Loucy (cell line): ENCODE data around the gene ALDH1L2.

Experiments used
- H2AFZ ChIP-seq: fragments of 200-600 bp; sonication (generic); 2 replicates; pipeline ENCODE4 v1.6.0; 2016; ENCODE audit warnings: antibody characterized with exemption, mild to moderate bottlenecking, low read length, moderate library complexity
- H3F3A ChIP-seq: fragments of 200-600 bp; 2 replicates; pipeline ENCODE4 v1.6.0; 2016; ENCODE audit warnings: antibody characterized with exemption, low read depth, mild to moderate bottlenecking
- H3K27me3 ChIP-seq: fragments of 200-600 bp; sonication (generic); 2 replicates; pipeline ENCODE4 v1.6.1; 2014; ENCODE audit warnings: low read length, mild to moderate bottlenecking; ENCODE audit not compliant: insufficient read depth, poor library complexity, severe bottlenecking
- H3K36me3 ChIP-seq: fragments of 200-600 bp; sonication (generic); 2 replicates; pipeline ENCODE4 v1.6.1; 2016; ENCODE audit warnings: low read length; ENCODE audit not compliant: insufficient read depth
- H3K4me1 ChIP-seq: fragments of 200-600 bp; sonication (generic); 2 replicates; pipeline ENCODE4 v1.5.1; 2014; ENCODE audit warnings: low read length, mild to moderate bottlenecking; ENCODE audit not compliant: insufficient read depth, poor library complexity, severe bottlenecking
- H3K4me2 ChIP-seq: fragments of 200-600 bp; sonication (generic); 2 replicates; pipeline ENCODE4 v1.6.0; 2014; ENCODE audit warnings: antibody characterized with exemption, low read length, low read depth, mild to moderate bottlenecking; ENCODE audit not compliant: poor library complexity, severe bottlenecking
- H3K4me3 ChIP-seq: fragments of 200-600 bp; sonication (generic); 2 replicates; pipeline ENCODE4 v1.5.1; 2014; ENCODE audit warnings: low read length, mild to moderate bottlenecking, mixed read lengths; ENCODE audit not compliant: poor library complexity, severe bottlenecking
- H3K79me2 ChIP-seq: fragments of 200-600 bp; sonication (generic); 2 replicates; pipeline ENCODE4 v1.6.1; 2014; ENCODE audit warnings: low read length; ENCODE audit not compliant: insufficient read depth
- H3K9ac ChIP-seq: fragments of 200-600 bp; sonication (generic); 2 replicates; pipeline ENCODE4 v1.6.0; 2014; ENCODE audit warnings: mild to moderate bottlenecking, low read depth, low read length, moderate library complexity; ENCODE audit not compliant: poor library complexity, severe bottlenecking
- H3K9me2 ChIP-seq: fragments of 200-600 bp; sonication (generic); replicated peaks from 2 replicates; pipeline ENCODE4 v1.6.1; 2016; ENCODE audit warnings: low read depth, low read length, mixed read lengths
- H3K9me3 ChIP-seq: fragments of 200-600 bp; sonication (generic); 2 replicates; pipeline ENCODE4 v1.6.1; 2014; ENCODE audit warnings: mild to moderate bottlenecking, antibody characterized with exemption, low read length, low read depth; ENCODE audit not compliant: insufficient read depth
- H4K20me1 ChIP-seq: fragments of 200-600 bp; sonication (generic); 2 replicates; pipeline ENCODE4 v1.6.0; 2014; ENCODE audit warnings: antibody characterized with exemption, low read length, mild to moderate bottlenecking; ENCODE audit not compliant: insufficient read depth, poor library complexity, severe bottlenecking
- CTCF ChIP-seq: fragments of 200-600 bp; sonication (generic); conservative IDR thresholded peaks from 2 replicates; pipeline ENCODE4 v1.5.1; 2014; ENCODE audit warnings: mild to moderate bottlenecking, antibody characterized with exemption, low read length
- EZH2phosphoT487 ChIP-seq: fragments of 200-600 bp; IDR thresholded peaks from 2 replicates; pipeline ENCODE4 v1.6.1; 2018; ENCODE audit warnings: antibody characterized with exemption, mild to moderate bottlenecking, moderate library complexity, borderline replicate concordance

The ALDH1L2 gene

GRCh38 chr12:104997541-104997940 is 86.7 kb downstream of the ALDH1L2 start:
- Histone ChIP-seq H3K4me2 (no peak overlapping the region), H3K4me3 (no peak overlapping the region), H3K9me3 (no peaks in the 10 kb centered on the region), H3K9ac (no peak overlapping the region), H3K79me2 (no peaks in the 10 kb centered on the region), H3K9me2 (no peaks in the 10 kb centered on the region), H3K36me3 (peaks cover 33% of the 10 kb centered on the region), H3K27me3 (no peaks in the 10 kb centered on the region), H2AFZ (no peak overlapping the region), H4K20me1 (no peaks in the 10 kb centered on the region), H3F3A (no peaks in the 10 kb centered on the region), H3K4me1 (no peaks in the 10 kb centered on the region)
- no peak for TF ChIP-seq CTCF

DNA sequence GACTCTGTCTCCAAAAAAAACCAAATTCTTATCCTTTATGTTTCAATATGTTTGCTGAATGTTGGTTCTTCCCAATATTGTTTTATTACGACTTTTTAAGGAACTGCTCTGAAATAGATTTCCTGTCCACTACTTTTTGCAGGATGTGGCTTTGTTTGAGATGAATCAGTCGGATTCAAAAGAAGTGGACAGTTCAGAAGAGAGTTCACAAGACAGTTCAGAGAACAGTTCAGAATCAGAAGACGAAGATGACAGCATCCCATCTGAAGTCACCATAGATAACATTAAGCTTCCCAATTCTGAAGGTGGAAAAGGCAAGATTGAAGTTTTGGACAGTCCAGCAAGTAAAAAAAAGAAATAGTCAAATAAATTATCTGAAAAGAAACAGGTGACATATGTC is 89.9 kb downstream of the ALDH1L2 start:
- no peaks in the 10 kb centered on the region for H3F3A ChIP-seq
- TF ChIP-seq CTCF (no peak), EZH2phosphoT487 (no peak)
- no peak overlapping the region for H3K4me2 ChIP-seq
- no peaks in the 10 kb centered on the region for H3K9me2 ChIP-seq
- no peak overlapping the region for H3K4me3 ChIP-seq
- no peaks in the 10 kb centered on the region for H3K9me3 ChIP-seq
- H3K4me1 ChIP-seq: peaks cover 17% of the 10 kb centered on the region
- H2AFZ ChIP-seq: no peak overlapping the region
- H4K20me1 ChIP-seq: no peaks in the 10 kb centered on the region
- H3K79me2 ChIP-seq: peaks cover 13% of the 10 kb centered on the region; the same call in 1 of the 2 replicates
- H3K9ac ChIP-seq: no peak overlapping the region
- peaks cover 29% of the 10 kb centered on the region for H3K36me3 ChIP-seq
- no peaks in the 10 kb centered on the region for H3K27me3 ChIP-seq

- Histone ChIP-seq H3K9me2 (no peaks in the 10 kb centered on the region), H3K27me3 (no peaks in the 10 kb centered on the region), H4K20me1 (peaks cover 6% of the 10 kb centered on the region), H3K4me2 (no peak overlapping the region), H3K9me3 (no peaks in the 10 kb centered on the region), H3F3A (no peaks in the 10 kb centered on the region), H3K79me2 (peaks cover 33% of the 10 kb centered on the region), H3K4me1 (peaks cover 35% of the 10 kb centered on the region), H3K4me3 (no peak overlapping the region), H3K36me3 (peaks cover 28% of the 10 kb centered on the region), H3K9ac (no peak overlapping the region), H2AFZ (no peak overlapping the region)
- TF ChIP-seq EZH2phosphoT487 (no peak), CTCF (no peak)
Measured at GRCh38 chr12:104991565-104992128, 92.6 kb downstream of the ALDH1L2 start.
